K562 (cell line): ENCODE measurements around the gene C2CD5. TPM values are rescaled to one million over a fixed set of nuclear protein-coding genes. Genes with fewer than 3 reads are reported as not detected.

Experiments
- CBX5 ChIP-seq: IDR thresholded peaks from 2 replicates; pipeline ENCODE4 v1.6.1; 2014; ENCODE audit warnings: low read depth, borderline replicate concordance
- GMEB1 ChIP-seq: fragments of 250-450 bp; sonication (Bioruptor Pico); IDR thresholded peaks from 2 replicates; pipeline ENCODE4 v1.4.0; 2020; ENCODE audit warnings: mild to moderate bottlenecking
- HES1 ChIP-seq: fragments of 450-650 bp; IDR thresholded peaks from 2 replicates; pipeline ENCODE4 v1.6.1; 2016; ENCODE audit warnings: low read depth, mild to moderate bottlenecking, moderate library complexity
- HNRNPH1 ChIP-seq: fragments of 200-400 bp; formaldehyde crosslinking; optimal IDR thresholded peaks from 2 replicates; pipeline ENCODE3; 2017; ENCODE audit warnings: low read depth, mild to moderate bottlenecking, low read length, moderate library complexity
- TBP ChIP-seq: optimal IDR thresholded peaks from 2 replicates; pipeline ENCODE3; 2011; ENCODE audit warnings: low read depth, low read length, improper control_type of control experiment
- TEAD1 ChIP-seq, 2 experiments: fragments of 450-650 bp in 1 of 2; sonication (generic) in 1 of 2; formaldehyde crosslinking; IDR thresholded peaks; 2 replicates each; pipeline versions ENCODE4 v1.4.0 to v1.8.0; 2020 to 2022; ENCODE audit warnings: mild to moderate bottlenecking in 2 of 2, missing genetic modification reagents in 1 of 2
- ZBTB17 ChIP-seq: fragments of 450-650 bp; formaldehyde crosslinking; IDR thresholded peaks from 2 replicates; pipeline ENCODE4 v1.4.0; 2020; ENCODE audit warnings: mild to moderate bottlenecking
- polyA plus RNA-seq, 8 experiments: library from polyadenylated mRNA; depleted of rRNA in 4 of 8; stranded (reverse) in 5 of 8; unstranded in 3 of 8; fragments of >200 nt; fragmentation: Nextera tagmentation in 2 of 8; fragmentation: Illumina TruSeq in 1 of 8; extraction: Ambion mirVana in 2 of 8; extraction: Trizol in 1 of 8; gene quantifications; 2 replicates each; pipeline versions ENCODE4 v1.2.1 to v1.2.3, GENCODE V29; 2011 to 2014; ENCODE audit warnings: inconsistent platforms in 1 of 8, missing spikeins in 1 of 8
- total RNA-seq, 7 experiments: library from RNA; depleted of rRNA in 6 of 7; stranded (reverse); fragments of >200 nt in 6 of 7; fragmentation: Illumina TruSeq in 2 of 7; extraction: Trizol in 2 of 7; gene quantifications; 2 replicates each; pipeline versions ENCODE4 v1.2.1 to v1.2.3, GENCODE V29; 2011 to 2021; ENCODE audit warnings: low replicate concordance in 1 of 7
- TF ChIP-seq, protein P1 (sequence below): fragments of 450-650 bp; formaldehyde crosslinking; IDR thresholded peaks from 2 replicates; pipeline ENCODE4 v1.4.0; 2020; ENCODE audit warnings: mild to moderate bottlenecking, moderate library complexity
- TF ChIP-seq, protein P2 (sequence below): fragments of 150-350 bp; IDR thresholded peaks from 2 replicates; pipeline ENCODE4 v1.6.1; 2014; ENCODE audit warnings: low read depth, mild to moderate bottlenecking, low read length, borderline replicate concordance

The C2CD5 gene
- total and polyA plus RNA-seq, 9 of the 15 experiments (the other 6 are each of a cell fraction or from before 2014, with no cell fraction given) = 5.1 to 24.1 (median 14.3) TPM

GRCh38 chr12:22526836-22527235, 17.5 kb downstream of the C2CD5 start (continued):
- TF ChIP-seq GMEB1 (CRISPR knock-in tag) = no peak
- TF ChIP-seq, protein P1, sequence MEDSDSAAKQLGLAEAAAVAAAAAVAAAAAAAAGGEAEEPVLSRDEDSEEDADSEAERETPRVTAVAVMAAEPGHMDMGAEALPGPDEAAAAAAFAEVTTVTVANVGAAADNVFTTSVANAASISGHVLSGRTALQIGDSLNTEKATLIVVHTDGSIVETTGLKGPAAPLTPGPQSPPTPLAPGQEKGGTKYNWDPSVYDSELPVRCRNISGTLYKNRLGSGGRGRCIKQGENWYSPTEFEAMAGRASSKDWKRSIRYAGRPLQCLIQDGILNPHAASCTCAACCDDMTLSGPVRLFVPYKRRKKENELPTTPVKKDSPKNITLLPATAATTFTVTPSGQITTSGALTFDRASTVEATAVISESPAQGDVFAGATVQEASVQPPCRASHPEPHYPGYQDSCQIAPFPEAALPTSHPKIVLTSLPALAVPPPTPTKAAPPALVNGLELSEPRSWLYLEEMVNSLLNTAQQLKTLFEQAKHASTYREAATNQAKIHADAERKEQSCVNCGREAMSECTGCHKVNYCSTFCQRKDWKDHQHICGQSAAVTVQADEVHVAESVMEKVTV = no peak
- no peak for TF ChIP-seq HNRNPH1
- TF ChIP-seq HES1 = no peak
- TF ChIP-seq, protein P2, sequence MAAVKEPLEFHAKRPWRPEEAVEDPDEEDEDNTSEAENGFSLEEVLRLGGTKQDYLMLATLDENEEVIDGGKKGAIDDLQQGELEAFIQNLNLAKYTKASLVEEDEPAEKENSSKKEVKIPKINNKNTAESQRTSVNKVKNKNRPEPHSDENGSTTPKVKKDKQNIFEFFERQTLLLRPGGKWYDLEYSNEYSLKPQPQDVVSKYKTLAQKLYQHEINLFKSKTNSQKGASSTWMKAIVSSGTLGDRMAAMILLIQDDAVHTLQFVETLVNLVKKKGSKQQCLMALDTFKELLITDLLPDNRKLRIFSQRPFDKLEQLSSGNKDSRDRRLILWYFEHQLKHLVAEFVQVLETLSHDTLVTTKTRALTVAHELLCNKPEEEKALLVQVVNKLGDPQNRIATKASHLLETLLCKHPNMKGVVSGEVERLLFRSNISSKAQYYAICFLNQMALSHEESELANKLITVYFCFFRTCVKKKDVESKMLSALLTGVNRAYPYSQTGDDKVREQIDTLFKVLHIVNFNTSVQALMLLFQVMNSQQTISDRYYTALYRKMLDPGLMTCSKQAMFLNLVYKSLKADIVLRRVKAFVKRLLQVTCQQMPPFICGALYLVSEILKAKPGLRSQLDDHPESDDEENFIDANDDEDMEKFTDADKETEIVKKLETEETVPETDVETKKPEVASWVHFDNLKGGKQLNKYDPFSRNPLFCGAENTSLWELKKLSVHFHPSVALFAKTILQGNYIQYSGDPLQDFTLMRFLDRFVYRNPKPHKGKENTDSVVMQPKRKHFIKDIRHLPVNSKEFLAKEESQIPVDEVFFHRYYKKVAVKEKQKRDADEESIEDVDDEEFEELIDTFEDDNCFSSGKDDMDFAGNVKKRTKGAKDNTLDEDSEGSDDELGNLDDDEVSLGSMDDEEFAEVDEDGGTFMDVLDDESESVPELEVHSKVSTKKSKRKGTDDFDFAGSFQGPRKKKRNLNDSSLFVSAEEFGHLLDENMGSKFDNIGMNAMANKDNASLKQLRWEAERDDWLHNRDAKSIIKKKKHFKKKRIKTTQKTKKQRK = no peak
- no peak for TF ChIP-seq TEAD1 (CRISPR knock-in tag; IDR thresholded peaks at IDR 0.05)
- no peak for TF ChIP-seq ZBTB17 (CRISPR knock-in tag)
- TF ChIP-seq CBX5 = no peak
- no peak for TF ChIP-seq TBP
